Thymus (tissue), 11 donors: ENCODE measurements around the gene TEK. TPM values are rescaled to one million over a fixed set of nuclear protein-coding genes. Genes with fewer than 3 reads are reported as not detected.

Experiments
- DNase-seq, 9 donors: peaks; one replicate each; pipeline ENCODE4 v3.0.0-alpha.2; 2013; ENCODE audit warnings: low spot score in 9 of 9, low read depth in 6 of 9, missing footprints in 1 of 9
- H3K27ac ChIP-seq, 2 donors: one replicate each; pipeline ENCODE4 v1.5.1; 2013; ENCODE audit warnings: control low read depth in 1 of 2, low read depth in 1 of 2, low read length in 1 of 2, mild to moderate bottlenecking in 1 of 2, moderate library complexity in 1 of 2
- H3K27me3 ChIP-seq, 2 donors: one replicate each; pipeline ENCODE4 v1.5.1; 2013; ENCODE audit warnings: low read length in 1 of 2; ENCODE audit not compliant: control insufficient read depth in 2 of 2, insufficient read depth in 1 of 2
- H3K36me3 ChIP-seq, 2 donors: one replicate each; pipeline ENCODE4 v1.5.1; 2013; ENCODE audit warnings: low read length in 1 of 2, mild to moderate bottlenecking in 1 of 2, moderate library complexity in 1 of 2; ENCODE audit not compliant: control insufficient read depth in 2 of 2, insufficient read depth in 2 of 2
- H3K4me1 ChIP-seq, 2 donors: one replicate each; pipeline ENCODE4 v1.5.1; 2013; ENCODE audit warnings: low read length in 2 of 2; ENCODE audit not compliant: control insufficient read depth in 2 of 2, insufficient read depth in 2 of 2
- H3K4me3 ChIP-seq, 2 donors: one replicate each; pipeline ENCODE4 v1.5.1; 2013; ENCODE audit warnings: low read length in 2 of 2, control low read depth in 1 of 2, mild to moderate bottlenecking in 1 of 2
- H3K9me3 ChIP-seq, 2 donors: one replicate each; pipeline ENCODE4 v1.5.1; 2013; ENCODE audit warnings: low read length in 1 of 2, mild to moderate bottlenecking in 1 of 2; ENCODE audit not compliant: control insufficient read depth in 2 of 2, insufficient read depth in 1 of 2
- WGBS: extraction: QIAGEN DNeasy Blood & Tissue Kit; methylation state at CpG from one replicate; pipeline ENCODE4 v1.1.7; 2013; 5-methylcytosine and 5-hydroxymethylcytosine counted together
- polyA plus RNA-seq: library from polyadenylated mRNA; stranded (reverse); fragments of 200-250 nt; gene quantifications from one replicate; pipeline ENCODE4 v1.2.3, GENCODE V29; 2013
- total RNA-seq: library from RNA; stranded (reverse); fragments of 120-200 nt; gene quantifications from one replicate; pipeline ENCODE4 v1.2.4, GENCODE V29; 2013
- donor health status: healthy.

The TEK gene
- total and polyA plus RNA-seq, 2 donors, result 2.3 to 2.4 TPM

GRCh38 chr9:27261517-27262211 lies 152.6 kb downstream of the TEK start:
- no peaks in the 10 kb centered on the region for H3K36me3 ChIP-seq
- no peak for DNase-seq
- no peaks in the 10 kb centered on the region for H3K9me3 ChIP-seq
- no peak overlapping the region for H3K4me3 ChIP-seq
- H3K4me1 ChIP-seq, result no peaks in the 10 kb centered on the region
- H3K27me3 ChIP-seq, result no peaks in the 10 kb centered on the region
- no peak overlapping the region for H3K27ac ChIP-seq
- 67% methylated on average over 4 of the region's 4 CpGs for WGBS

GRCh38 chr9:27272103-27272502 lies 163.1 kb downstream of the TEK start:
- Histone ChIP-seq H3K27me3 (no peaks in the 10 kb centered on the region), H3K36me3 (no peaks in the 10 kb centered on the region), H3K9me3 (no peaks in the 10 kb centered on the region), H3K4me1 (no peaks in the 10 kb centered on the region), H3K4me3 (no peak overlapping the region), H3K27ac (no peak overlapping the region)
- DNase-seq, result no peak
- 96% methylated on average over 2 of the region's 2 CpGs for WGBS

GRCh38 chr9:27273186-27273585 lies 164.2 kb downstream of the TEK start:
- no peaks in the 10 kb centered on the region for H3K36me3 ChIP-seq
- no peaks in the 10 kb centered on the region for H3K4me1 ChIP-seq
- H3K9me3 ChIP-seq, result no peaks in the 10 kb centered on the region
- no peaks in the 10 kb centered on the region for H3K27me3 ChIP-seq
- no peak for DNase-seq
- 94% methylated on average over 1 of the region's 1 CpG for WGBS
- no peak overlapping the region for H3K4me3 ChIP-seq
- H3K27ac ChIP-seq, result no peak overlapping the region

GRCh38 chr9:27276193-27277030 lies 167.4 kb downstream of the TEK start:
- no peaks in the 10 kb centered on the region for H3K27me3 ChIP-seq
- no peaks in the 10 kb centered on the region for H3K36me3 ChIP-seq
- H3K4me3 ChIP-seq, result no peak overlapping the region
- DNase-seq, result peak; percentile 7 to 56 (median 11)
- no peaks in the 10 kb centered on the region for H3K9me3 ChIP-seq
- 58% methylated on average over 12 of the region's 12 CpGs for WGBS
- H3K4me1 ChIP-seq, result no peaks in the 10 kb centered on the region
- H3K27ac ChIP-seq, result no peak overlapping the region

GRCh38 chr9:27278374-27278773 lies 169.3 kb downstream of the TEK start:
- no peak for DNase-seq
- 92% methylated on average over 1 of the region's 1 CpG for whole genome bisulfite sequencing

DNA sequence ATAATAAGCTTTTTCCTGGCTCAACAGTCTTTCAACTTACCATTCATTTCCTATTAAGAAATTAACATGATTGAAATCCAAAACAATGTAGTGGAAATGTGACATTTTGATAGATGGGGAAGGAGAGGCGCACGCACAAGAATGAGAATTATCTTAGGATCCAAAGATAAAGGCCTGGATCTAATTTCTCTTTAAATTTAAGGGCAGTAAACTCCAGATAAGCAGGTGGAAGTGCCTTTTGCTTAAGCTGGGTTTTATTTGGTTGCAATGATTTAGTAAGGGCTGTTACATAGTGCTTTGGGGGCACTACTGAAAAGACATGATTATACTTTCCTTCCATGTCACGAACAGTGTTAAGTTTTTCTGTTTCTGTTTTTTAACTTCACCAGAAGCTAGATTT lies 170.6 kb downstream of the TEK start:
- no peaks in the 10 kb centered on the region for H3K36me3 ChIP-seq
- no peak overlapping the region for H3K4me3 ChIP-seq
- H3K27me3 ChIP-seq, result no peaks in the 10 kb centered on the region
- WGBS, result 95% methylated on average over 3 of the region's 3 CpGs
- no peak for DNase-seq
- H3K9me3 ChIP-seq, result no peaks in the 10 kb centered on the region
- H3K27ac ChIP-seq, result no peak overlapping the region
- H3K4me1 ChIP-seq, result no peaks in the 10 kb centered on the region

More at GRCh38 chr9:27278374-27278773, 169.3 kb downstream of the TEK start:
- H3K27ac ChIP-seq, result no peak overlapping the region
- H3K36me3 ChIP-seq, result no peaks in the 10 kb centered on the region
- H3K27me3 ChIP-seq, result no peaks in the 10 kb centered on the region
- no peak overlapping the region for H3K4me3 ChIP-seq
- no peaks in the 10 kb centered on the region for H3K9me3 ChIP-seq
- H3K4me1 ChIP-seq, result no peaks in the 10 kb centered on the region

Other genes starting within 250 kb of the TEK start
- 28.2 TPM for gene CAAP1, start 216.4 kb upstream of the TEK start, total RNA-seq
- gene CAAP1, start 216.4 kb upstream of the TEK start, polyA plus RNA-seq, result 21.2 TPM
- 18.6 TPM for gene PLAA, start 162.0 kb upstream of the TEK start, total RNA-seq
- gene PLAA, start 162.0 kb upstream of the TEK start, polyA plus RNA-seq, result 14.0 TPM
- 16.9 TPM for gene IFT74, start 152.8 kb upstream of the TEK start, total RNA-seq
- gene IFT74, start 152.8 kb upstream of the TEK start, polyA plus RNA-seq, result 16.3 TPM
- not detected for gene LRRC19, start 103.6 kb upstream of the TEK start, total RNA-seq
- gene LRRC19, start 103.6 kb upstream of the TEK start, polyA plus RNA-seq, result under 0.01 TPM
- gene EQTN, start 187.9 kb downstream of the TEK start, total RNA-seq, result 0.05 TPM
- gene EQTN, start 187.9 kb downstream of the TEK start, polyA plus RNA-seq, result 0.21 TPM